SHP77 (cell line): ENCODE results near the gene APBA2.
"Not testable (repeated sequence)": the region's sequence is repeated elsewhere in the genome, so short reads cannot be mapped to it uniquely, and the experiment has no call there.

Experiments used
- DNase-seq, 2 experiments: peaks; one replicate each; lab custom pipeline; 2025; lab: John Stamatoyannopoulos, UW

The APBA2 gene

DNA sequence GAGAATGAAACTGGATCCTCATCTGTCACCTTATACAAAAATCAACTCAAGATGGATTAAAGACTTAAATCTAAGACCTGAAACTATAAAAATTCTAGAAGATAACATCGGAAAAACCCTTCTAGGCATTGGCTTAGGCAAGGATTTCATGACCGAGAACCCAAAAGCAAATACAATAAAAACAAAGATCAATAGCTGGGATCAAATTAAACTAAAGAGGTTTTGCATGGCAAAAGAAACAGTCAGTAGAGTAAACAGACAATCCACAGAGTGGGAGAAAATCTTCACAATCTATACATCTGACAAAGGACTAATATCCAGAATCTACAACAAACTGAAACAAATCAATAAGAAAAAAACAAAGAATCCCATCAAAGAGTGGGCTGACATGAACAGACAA, 281.3 kb downstream of the APBA2 start:
- DNase-seq = not testable (repeated sequence)
